NCI-H748 (cell line): ENCODE results near the gene CFAP92.
"Not testable (repeated sequence)": the region's sequence is repeated elsewhere in the genome, so short reads cannot be mapped to it uniquely, and the experiment has no call there.

Source experiments
- DNase-seq: peaks from one replicate; lab custom pipeline; 2025; ENCODE audit not compliant: unreplicated experiment; lab: John Stamatoyannopoulos, UW

CFAP92 gene

DNA sequence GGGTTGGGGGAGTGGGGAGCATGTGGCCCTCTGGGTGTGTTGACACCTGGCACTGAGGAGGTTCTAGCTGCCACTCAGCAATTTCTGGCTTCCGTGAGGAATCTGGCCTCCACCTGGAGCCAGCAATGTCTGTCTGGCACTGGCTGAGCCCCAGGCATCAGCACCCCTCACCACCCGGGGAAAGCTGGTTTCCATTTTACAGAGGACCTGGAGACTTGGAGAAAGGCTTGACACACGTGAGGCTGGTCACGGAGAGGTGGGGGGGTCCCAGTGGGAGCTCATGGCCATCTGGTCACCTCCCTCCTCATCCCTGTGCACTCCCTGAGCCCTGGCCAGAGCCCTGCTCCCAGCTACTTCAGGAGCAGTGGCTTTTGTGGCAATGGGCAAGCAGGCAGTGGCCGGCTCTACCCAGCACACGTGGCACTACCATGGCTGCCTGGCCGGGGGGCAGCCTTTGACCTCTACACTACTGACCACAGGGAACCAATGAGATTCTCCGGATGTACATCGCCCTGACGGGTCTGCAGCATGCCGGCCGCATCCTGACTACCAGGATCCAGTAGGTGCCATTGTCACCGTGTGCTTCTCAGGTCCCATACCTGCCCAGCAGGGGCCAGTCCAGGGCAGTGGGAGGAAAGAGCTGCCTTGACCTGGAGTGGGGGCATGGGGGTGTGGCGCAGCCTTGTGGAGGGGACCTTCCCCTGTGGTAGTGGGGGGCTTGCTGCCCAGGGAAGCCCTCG is 86.0 kb downstream of the CFAP92 start:
- DNase-seq = no peak

DNA sequence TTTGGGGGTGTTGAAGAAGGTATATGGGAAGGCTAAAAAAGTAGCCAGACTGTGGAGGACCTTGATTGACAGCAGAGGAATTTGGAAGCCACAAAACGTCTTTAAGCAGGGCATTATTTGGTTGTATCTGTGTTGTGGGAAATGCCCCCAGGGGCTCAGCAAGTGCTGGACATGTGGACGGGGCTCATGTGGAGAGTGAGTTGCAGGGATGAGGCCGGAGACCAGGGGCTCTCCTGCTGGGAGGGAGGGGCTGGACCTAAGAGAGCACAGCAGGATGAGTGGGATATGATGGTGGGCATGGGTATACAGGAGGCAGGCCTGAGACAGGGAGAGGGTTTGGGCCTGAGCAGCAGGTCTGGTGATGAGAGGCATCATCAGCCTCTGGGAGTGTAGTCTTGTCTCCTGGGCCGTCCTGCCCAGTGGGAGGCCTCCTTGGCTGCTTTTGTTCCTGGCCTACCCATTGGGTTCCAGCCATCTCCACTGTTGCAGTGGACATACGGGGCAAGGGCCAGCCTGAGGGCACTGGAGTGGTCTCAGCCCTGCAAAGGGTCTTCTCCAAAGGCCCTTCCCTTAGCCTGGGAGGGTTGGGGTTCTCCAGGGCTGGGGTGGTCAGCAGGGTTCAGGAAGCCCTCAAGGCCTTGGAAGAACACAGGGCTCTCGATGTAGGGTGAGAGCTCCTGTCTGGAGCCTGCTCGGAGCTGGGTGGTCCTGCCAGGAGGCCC is 86.9 kb downstream of the CFAP92 start:
- DNase-seq = no peak

DNA sequence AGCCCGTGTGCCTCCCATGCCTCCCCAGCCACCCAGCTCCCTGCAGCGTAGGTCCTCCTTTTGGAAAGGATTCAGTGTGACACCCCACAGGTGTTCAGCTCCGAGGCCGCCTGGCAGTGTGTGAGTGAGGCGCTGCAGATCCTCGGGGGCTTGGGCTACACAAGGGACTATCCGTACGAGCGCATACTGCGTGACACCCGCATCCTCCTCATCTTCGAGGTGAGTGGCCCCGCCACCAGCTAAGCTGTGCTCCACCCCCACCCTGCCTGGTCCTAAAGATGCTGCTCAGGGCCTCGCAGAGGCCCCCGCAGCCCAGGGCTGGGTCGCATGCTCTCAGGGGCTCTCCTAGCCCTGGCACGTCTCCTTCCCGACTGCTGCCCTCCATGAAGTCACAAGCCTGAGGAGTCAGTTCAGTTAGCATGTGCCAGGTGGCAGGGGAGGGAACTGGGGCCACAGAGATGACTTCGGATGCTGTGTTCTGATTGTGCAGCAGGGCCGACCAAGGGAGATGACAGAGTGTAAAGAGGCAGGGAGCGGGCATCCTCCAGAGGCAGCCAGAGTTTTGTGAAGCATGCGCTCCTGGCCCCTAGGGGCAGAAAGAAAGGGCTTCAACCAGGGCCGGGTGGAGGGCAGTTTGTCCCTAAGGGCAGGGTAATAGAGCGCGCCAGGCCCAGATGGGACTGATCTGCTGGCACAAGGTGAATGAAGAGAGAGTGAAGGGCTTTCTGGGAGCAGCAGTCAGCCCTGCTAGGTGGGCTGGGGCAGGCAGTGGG is 87.7 kb downstream of the CFAP92 start:
- no peak for DNase-seq

DNA sequence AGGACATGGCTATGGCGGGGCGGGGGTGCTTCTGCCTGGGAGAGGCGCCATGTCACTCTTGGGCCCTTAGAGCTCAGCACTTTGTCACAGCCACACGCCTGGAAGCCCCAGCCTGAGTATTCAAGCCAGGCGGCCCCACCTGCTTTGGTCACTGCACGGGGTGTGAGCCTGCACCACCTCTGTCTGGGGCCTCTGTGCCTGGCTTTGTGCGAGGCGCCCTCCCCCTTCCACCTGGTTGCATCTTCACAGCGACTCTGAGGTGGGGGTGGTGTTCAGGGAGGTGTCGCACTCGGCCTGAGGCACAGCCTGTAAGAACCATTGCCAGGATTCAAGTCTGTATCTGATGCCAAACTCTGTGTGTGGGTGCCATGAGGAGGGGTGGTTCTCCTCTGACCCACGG is 90.4 kb downstream of the CFAP92 start:
- no peak for DNase-seq

DNA sequence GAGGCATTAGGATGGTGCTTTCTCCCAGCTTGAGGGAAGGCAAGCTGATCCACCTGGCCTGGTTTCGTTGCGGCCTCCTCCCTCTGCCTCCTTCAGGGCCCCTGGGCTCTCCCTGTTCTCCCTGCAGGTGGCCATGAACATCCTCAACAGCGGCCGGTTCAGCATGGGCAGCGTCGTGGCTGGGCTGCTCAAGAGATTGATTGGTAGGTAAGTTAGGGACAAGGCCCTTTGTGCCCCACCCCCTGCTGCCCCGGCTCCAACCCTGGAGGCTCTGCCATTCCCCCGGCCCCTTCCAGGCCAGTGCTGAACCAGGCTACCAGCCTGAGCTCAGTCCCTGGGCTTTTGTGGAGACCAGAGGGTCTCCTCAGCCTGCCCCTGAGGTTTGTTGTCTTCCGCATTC is 91.5 kb downstream of the CFAP92 start:
- no peak for DNase-seq

DNA sequence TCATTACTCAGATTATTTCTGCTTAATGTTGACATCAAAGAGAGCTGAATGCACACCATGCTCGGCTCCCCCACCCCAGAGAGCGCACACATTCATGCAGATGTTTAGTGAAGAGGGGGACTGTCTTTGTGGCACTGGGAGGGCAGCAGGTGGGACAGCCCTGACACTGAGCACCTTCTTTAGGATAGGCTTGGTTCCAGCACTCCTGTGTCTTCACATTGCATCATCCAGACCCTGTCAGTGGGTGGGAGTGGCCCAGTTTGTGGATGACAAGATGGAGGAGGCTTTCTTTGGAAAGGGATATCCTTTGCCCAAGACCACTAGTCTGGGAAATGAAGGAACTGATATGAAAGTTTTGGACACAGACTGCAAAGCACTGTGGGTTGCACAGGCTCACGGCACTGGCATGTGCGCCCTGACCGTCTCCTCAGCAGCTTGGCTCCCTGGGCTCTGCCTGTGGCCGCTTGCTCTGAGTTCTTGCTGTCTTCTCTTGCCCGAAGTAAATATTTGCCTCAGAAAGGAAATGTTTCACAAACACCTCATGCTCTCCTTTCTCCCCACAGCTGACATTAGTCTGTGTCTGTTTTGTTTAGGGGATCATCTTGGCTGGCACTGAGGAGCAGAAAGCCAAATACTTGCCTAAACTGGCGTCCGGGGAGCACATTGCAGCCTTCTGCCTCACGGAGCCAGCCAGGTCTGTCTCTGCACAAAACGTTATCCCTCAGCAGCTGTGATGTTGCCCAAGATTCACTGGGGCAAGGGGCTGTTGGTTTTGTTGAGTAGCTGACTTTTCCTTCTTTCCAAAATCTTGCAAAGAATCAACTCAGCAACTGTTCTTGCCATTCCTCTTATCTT is 97.8 kb downstream of the CFAP92 start:
- DNase-seq = no peak

DNA sequence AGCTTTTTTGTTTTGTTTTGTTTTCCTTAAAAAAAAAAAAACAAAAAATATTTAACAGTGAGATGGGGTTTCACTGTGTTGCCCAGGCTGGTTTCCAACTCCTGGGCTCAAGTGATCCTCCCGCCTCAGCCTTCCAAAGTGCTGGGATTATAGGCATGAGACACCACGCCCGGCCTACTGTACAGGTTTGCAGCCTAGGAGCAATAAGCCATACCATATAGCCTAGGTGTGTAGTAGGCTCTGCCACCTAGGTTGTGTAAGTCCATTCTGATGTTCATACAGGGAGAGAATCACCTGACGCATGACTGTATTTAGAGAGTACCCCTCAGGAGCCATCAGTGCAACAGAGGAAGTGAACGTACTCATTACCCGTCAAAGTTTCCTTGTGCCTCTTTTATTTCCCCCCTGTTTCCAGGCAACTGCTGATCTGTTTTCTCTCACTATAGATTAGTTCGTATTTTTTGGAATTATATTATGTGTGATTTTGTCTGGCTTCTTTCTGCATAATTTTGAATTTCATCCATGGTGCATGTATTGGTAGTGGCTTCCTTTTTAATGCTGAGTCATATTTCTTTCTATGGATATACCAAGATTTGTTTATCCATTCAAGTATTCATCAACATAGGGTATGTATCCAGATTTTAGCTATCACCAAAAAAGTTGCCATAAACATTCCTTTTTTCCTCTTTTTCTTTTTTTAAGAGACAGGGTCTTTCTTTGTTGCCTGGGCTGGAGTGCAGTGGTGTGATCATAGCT is 104.6 kb downstream of the CFAP92 start:
- no peak for DNase-seq

DNA sequence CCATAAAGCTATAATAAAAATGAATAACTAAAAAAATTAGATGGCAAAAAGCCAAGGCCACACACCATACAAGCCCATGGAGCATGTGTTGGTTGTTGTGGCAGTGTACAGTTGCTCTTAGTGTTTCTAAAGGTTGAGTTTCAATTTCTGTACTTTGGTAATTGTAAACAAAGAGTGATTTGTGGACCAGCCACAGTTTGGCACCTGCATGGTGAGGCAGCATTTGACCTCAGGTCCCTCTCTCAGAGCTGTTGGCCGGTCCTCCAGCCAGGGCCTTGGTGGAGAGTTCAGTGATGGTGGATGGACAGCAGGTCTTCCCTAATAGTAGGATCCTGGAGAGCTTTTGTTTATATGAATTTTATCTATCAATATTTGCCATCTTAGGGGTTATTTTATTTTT is 108.9 kb downstream of the CFAP92 start:
- no peak for DNase-seq

DNA sequence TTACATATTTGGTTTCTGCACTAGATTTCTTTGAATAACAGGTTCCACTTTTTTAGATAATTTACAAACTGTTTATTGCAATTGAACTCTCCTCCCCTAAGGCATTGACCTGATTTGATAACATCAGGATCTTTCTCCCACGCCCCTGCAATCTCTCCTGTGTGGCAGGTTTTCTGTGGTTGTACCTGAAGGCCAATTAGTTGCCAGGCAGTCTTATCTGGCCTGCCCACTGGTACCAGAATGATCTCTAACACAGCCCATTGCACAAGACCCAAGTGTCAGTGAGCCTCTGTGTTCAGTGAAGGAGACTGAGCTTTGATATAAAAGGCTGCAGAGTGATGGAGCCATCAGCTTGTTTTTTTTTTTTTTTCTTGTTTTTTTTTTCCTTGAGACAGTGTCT is 111.2 kb downstream of the CFAP92 start:
- no peak for DNase-seq

DNA sequence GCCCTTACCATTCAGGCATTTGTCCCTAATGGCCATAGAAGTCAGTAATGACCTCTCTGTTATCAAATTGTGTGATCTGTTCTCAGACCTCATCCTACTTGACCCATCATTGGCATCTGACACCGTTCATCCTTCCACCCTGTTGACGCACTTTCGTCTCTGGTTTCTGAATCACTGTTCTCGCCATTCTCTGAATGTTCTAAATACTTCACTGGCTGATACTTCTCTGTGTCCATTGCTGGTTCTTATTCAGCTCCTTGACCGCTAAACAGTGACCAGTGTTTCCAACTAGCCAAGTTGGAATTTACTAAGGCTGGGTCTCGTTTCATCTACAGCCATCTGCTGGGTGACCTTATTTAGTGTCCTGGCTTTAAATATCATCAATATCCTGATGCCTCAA is 112.3 kb downstream of the CFAP92 start:
- DNase-seq = no peak

DNA sequence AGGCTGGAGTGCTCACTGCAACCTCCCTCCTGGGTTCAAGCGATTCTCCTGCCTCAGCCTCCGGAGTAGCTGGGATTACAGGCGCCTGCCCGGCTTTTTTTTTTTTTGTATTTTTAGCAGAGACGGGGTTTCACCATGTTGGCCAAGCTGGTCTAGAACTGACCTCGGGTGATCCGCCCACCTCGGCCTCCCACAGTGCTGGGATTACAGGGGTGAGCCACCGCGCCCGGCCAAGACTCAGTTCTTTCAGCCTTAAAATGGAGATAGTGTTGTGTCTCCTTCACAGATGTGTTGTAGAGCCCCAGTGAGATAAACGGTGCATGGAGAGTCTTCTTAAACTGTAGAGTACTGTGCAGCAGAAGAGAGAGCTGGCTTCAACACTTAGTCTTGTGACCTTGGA is 113.4 kb downstream of the CFAP92 start:
- DNase-seq = not testable (repeated sequence)

DNA sequence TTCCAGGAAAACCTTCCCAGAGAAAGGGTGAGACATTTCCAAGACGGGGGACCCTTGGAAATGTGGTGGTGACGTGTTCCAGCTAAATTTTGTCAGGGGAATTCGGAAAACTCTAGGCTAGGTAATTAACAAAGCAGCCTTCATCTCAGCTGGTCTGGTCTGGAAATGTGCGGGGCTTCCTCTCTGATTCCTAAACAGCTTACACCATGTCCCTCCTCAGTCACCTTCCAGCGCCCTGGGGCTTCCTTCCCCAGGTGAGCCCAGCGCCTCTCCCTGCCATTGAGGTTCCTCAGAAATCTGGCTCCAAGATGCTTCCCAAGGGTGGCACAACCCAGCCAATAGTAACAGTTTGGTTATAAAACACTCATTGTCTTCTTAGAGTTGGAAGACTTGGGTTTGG is 113.9 kb downstream of the CFAP92 start:
- no peak for DNase-seq

DNA sequence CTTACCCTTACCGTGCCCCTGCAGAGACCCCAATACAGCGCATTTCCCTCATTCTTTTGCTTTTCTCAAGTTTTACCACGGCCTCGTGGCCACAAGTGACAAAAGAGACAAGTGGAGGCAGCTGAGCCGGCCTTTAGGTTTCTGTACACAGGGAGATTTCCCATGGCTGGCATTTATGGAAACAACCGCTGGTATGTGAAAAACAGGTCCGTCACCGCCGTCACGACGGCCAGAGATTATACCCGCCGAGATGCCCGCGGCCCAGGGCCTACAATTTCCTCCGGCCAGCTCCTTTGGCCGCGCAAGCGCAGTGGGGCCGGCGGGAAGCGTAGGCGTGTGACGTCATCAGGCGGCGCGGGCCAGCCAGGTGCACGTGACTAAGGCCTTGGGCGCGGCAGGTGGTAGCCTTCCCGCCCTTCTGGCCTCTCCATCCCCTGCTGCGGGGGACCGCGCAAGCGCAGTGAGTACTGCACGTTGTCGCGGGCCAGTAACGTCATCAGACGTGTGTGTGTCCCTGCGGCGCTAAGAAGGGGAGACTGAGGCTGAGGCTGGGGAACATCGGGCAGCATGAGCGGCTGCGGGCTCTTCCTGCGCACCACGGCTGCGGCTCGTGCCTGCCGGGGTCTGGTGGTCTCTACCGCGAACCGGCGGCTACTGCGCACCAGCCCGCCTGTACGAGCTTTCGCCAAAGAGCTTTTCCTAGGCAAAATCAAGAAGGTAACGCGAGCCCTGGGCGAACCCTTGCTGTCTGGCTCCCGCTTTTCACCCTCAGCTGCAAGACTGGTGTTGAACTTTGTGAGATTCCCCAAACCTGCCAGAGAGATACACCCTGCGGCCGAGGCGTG is 114.5 kb downstream of the CFAP92 start, which contains the start of gene ACAD9:
Gene ACAD9, plus strand, starts transcription at position 496 of the 845 bp plus-strand sequence. Its CDS starts 72 bp downstream, at position 568.
- peak; percentile 93 for DNase-seq

DNA sequence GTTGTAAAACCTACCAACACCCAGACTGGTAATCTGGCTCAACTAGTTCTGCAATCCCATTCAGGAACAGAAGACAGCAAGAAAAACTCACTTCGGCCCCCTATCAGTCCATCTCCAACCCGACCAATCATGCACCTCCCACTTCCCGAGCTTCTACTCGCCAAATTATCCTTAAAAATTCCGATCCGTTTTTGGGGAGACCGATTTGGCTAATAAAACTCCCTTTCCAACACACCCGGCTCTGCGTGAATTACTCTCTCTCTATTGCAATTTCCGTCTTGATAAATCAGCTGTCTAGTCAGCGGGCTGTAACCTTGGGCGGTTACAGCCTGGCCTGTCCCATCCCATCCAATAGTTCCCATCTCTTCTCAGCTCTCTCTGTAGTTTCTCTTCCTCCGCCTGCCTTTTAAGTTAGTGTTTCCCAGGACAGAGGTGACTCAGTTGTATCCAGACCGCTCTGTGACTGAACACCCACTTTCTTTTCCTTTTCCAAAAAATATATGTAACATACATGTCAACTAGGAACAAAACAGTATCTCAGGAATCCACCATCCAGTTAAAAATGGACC is 115.2 kb downstream of the CFAP92 start:
- peak; percentile 27 for DNase-seq

DNA sequence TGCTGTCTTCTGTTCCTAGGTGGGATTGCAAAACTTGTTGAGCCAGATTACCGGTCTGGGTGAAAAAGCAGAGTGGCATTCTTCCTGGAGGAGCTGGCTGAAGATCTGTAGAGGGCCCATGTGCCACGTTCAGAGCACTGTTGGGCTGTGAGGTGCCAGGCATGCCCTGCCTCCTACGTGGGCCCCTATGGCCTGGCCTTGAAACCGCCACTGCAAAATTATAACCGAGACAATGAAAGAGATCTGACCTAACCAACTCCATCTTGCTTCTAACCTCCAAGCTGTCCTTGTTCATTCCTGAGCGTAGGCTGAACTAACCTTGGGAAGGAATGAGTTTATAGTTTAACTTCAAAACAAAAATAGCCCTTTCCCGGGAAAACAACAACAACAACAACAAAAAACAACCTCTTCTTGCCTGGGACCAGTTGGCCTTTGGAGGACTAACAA is 115.8 kb downstream of the CFAP92 start:
- DNase-seq = no peak

DNA sequence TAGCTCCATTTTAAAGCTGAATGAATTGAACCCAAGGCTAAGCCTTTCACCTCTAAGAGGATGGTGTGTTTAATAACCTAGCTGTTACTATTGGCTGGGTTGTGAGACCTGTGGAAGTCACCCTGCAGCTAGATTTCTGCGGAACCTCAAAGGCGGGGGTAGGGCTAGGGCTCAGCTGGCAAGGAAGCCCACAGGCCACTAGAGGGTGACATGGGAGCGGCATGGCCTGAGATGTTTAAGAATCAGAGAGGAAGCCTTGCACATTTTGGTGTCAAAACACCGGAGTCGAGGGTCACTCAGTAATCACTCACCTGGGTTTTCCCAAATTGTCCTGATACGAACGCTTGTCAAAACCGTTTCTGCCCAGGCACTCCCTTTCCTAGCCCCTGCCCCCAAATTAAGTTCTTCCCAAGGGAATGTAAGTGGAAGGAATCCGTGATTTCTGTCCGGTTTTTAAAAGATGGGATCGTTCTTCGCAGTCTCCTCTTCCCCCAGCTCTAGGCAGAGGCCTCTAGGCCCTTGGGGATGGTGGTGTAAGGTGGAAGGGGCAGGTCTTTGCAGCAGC is 118.2 kb downstream of the CFAP92 start:
- peak; percentile 13 for DNase-seq

DNA sequence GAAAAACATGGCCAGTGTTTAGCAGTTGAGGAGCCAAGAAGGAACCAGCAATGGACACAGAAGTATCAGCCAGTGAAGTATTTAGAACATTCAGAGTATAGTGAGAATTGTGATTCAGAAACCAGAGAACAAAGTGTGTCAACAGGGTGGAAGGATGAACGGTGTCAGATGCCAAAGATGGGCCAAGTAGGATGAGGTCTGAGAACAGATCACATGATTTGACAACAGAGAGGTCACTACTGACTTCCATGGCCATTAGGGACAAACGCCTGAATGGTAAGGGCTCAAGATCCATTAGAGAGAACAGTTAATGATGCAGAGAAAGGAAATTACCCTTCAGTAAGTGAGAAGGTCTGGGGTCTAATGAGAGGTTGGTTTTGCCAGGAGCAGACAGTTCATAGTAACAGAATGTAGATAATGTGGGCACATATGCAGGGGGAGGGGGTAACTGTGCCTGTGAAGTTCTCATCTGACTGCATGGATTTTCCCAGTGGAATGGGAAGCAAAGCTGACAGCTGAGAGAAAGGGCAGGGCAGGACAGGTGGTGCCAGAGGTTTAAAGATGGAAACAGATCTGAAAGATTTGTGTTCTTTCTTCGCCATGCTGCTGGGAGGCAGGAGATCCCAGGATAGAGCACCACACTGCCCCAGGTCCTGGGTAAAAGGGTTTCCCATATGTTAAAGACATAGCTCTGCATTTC is 119.2 kb downstream of the CFAP92 start:
- no peak for DNase-seq
